Fibroblast of gingiva (primary cell): ENCODE data around the gene ADAMTSL1.

Source experiments
- DNase-seq: peaks from one replicate; pipeline ENCODE4 v3.0.0-alpha.2; 2011; ENCODE audit warnings: low read depth

The ADAMTSL1 gene

DNA sequence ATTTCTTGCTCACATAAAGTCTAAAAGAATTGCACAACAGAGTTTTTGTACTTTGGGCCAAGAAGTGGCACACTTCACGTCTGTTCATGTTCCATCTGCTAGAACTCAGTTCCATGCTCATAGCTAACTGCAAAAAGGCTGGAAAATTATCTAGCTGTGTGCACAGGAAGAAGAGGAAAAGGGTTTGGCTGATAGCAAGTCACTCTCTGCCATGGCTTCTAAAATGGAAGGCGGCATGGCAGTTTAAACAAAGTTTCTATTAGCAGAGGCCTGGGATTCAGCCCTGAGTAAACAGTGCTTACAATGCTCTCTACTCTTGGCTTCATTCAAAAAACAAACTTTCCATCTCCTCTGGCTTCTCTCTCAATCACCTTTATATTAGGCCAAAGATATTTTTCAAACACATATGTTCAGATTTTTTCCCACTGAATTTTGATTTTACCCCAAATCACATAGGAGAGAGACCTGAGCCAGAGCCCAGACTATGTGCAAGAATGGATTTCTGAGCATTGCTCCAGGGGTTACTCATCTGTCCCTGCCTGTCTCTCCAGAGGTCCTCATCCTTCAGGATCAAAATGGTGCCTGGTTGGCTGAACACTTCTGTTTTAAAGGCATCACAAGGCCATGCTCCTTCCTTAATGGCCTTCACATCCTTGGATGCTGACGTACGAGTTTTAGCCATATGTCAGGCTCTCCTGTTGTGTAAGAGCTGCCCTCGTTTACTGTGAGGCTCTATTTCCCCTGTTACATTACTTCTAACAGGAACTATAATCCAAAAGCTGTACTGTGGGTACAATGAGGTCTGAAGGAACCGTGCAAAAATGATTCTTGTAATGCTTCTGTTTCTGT lies 332.5 kb downstream of the ADAMTSL1 start:
- no peak for DNase-seq

DNA sequence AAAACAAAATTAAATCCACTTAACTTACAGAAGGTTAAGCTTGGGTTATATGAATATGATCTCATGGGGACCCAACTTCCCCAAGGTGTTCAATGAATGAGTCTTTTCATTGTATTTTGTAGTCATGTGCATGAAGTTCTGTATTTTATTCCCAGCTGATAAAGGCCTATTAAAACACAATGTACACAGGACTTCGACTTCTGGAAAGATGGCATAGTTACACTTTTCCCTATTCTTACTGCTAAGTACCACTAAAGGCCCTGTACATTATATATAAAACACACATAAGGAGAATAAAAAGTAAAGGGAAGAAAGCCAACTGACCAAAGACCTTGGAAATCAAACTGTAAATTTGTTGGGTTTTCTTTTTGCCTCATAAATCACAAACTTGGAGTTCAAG lies 336.6 kb downstream of the ADAMTSL1 start:
- no peak for DNase-seq

DNA sequence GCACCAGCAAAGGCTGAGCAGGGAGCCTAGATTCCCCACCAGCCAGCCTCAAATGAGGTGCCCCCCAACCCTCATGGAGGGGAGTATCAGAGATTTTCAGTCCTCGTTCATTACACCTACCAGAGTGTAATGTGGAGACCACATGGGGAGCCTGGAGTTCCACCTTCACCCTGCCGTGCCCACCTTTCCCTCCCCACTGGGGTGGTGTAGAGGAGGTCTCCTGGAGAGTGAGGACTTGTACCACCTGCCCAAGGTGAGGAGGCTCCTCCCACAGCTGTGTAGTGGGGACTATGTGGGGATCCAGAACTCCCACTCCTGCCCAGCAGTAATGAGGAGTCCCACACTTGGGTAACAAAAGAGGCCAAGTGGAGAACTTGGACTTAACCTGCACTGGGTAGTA lies 337.2 kb downstream of the ADAMTSL1 start:
- DNase-seq = no peak

DNA sequence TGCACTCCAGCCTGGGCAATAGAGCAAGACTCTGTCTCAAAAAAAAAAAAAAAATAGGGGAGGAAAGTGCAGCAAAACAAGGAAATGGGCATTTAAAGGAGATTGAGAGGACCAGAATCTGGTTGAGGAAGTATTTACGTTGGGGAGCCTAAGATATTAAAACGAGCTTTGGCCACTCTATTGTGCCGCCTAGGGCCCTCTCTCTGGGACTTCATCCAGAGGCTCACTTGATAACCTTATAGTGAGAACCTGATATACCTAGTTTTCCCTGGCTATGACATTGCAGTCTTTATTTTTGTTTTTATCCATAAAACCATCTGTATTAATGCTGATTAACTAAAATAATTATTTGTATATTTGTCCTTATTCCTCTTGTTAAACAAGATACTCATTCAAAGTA lies 345.5 kb downstream of the ADAMTSL1 start:
- no peak for DNase-seq

DNA sequence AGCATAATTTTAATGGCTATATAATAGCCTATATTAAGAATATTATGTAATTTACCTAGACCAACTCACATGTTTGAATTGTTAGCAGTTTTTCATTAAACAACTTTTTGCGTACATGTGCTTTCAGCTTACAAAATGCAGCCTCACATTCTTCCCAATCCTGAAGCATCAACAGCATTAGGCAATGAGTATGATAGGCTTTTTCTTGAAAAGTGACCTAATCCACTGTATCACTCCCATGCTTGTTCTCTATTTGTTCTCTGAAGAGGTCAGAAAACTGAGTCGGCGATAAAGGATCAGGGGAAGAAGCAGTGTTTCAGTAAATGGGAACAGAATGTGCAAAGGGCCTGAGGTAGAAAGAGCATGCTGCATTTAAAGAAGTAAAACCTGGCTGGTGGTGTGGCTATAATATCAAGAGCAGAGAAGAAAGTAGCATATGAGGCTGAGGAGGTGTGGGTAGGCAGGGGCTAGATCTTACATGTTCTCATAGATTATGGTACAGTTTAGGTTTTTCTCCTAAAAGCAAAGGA lies 346.7 kb downstream of the ADAMTSL1 start:
- no peak for DNase-seq

DNA sequence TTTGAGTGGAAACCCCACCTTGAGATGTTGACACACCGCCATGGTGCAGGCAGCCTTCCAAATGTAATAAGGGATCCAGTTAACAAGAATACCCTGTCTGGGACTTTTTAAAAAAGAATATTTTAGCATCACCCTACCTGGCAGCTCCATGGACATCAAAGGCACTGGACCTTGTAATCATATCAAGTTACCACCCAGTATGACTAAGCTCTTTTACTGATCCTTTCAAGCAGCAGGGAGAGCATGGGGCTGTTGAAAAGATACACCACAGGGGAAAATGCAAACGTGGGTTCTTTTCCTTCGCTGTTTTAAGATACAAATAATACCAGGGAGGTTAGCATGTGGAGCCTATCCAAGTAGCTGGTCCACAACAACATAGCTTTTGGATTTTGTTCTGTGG lies 347.8 kb downstream of the ADAMTSL1 start:
- no peak for DNase-seq

DNA sequence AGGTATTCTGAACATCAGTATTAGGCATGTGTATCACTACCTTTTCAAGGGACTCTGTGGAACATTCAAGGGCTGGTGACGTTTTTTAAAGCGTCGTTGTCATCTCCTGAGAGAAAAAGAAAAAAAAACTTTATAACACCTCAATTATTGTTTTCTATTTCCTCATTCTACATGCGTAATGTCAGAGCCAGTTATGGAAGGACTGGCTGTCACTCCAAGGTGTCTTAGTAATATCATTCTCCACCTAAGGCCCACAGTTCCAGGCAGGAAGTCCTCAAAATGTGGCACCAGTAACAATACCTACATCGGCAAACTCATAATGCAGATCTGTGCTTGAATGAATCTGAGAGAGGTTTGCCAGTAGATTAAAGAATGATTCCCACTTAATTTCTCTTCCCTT lies 348.9 kb downstream of the ADAMTSL1 start:
- no peak for DNase-seq

DNA sequence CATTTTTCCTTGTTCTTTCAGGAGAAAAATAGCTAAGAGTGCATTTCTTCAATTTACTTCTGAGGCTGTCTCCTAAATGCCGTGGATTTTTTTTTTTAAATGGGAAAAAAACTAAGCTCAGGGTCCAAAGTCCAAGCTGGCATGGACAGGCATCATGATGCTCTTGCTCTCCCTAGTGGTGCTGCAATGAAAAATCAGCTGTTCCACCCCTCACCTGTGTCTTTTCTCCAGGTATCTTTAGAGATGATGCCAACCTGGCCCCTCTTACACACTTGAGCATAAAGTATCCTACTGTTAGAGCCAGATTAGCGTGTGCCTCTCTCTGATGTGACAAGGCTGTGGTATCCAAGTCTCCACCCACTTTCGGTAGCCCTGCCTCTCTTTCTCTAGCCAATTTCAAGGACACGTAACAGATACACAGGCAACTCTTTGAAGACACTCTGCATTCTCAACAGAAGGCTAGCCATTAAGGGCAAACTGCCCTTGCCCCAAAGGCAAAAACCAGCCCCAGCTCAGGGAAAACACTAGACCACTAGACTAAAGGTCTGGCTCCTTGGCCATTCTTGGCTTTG lies 350.2 kb downstream of the ADAMTSL1 start:
- DNase-seq = peak; percentile 32

DNA sequence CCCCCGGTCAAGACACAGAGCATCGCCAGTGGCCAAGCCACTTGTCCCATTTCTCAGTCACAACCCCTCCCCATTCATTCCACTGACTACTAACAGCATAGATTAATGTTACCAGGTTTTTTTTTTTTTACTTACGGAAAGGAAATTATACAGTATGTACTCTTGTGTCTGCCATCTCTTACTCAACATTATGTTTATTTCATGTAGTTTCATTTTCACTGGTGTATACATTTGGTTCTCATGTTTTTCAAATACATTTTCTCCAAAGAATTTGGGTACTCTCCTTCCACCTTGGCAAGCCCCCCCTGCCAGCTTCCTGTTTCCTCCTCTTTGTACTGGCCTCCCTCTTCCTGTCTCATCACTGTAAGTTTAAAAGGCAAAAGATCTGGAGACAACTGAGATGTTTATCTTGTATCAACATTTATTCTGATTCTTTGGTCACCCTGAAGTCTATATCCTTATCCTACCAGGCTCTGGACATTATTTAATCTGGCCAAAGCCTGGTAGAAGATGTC lies 351.8 kb downstream of the ADAMTSL1 start:
- no peak for DNase-seq

DNA sequence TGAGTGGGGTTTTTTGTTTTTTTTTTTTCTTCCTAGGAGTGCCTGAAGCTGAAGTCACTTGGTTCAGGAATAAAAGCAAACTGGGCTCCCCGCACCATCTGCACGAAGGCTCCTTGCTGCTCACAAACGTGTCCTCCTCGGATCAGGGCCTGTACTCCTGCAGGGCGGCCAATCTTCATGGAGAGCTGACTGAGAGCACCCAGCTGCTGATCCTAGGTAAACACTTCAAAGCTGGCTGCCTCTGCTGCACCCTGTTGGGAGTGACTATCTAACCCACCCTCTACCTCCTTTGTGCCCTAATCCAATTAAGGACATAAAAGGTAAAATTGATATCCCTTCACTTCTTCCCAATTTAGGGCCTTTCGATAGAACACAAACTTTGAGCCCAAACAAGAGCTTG lies 352.3 kb downstream of the ADAMTSL1 start:
- no peak for DNase-seq

DNA sequence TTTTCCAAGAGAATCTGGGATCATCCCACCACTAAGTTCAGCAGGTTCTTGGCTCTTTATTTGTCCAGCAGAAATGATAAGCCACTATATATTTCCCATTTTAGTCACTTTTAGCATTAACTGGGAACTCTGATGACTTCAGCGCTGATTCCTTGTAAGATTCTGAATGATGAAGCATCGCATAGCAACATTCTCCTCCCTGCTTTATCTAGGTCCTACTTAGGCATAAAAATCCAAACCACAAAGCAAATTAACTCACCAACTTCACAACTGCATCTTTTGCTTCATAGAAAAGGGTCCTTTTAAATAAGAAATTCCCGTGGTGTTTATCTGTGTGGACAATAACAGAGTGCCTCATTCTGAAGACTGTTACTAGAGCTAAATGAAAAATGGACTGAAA lies 355.1 kb downstream of the ADAMTSL1 start:
- DNase-seq = no peak

DNA sequence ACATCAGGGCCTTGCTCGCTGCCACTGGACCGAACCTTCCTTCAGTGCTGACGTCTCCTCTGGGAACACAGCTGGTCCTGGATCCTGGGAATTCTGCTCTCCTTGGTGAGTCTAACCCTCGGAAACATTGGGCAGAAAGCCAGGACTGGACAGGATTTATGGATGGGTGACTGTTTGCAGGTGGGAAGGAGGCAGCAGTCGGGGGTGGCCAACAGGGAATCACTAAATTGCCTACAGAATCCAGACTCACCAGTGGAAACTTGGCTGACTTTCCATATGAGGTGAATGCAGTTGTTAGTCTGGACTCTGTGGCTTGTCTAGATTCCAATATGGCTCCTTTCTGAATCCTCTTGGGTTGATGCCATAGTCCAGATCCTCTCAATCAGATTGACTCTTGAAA lies 355.9 kb downstream of the ADAMTSL1 start:
- no peak for DNase-seq

DNA sequence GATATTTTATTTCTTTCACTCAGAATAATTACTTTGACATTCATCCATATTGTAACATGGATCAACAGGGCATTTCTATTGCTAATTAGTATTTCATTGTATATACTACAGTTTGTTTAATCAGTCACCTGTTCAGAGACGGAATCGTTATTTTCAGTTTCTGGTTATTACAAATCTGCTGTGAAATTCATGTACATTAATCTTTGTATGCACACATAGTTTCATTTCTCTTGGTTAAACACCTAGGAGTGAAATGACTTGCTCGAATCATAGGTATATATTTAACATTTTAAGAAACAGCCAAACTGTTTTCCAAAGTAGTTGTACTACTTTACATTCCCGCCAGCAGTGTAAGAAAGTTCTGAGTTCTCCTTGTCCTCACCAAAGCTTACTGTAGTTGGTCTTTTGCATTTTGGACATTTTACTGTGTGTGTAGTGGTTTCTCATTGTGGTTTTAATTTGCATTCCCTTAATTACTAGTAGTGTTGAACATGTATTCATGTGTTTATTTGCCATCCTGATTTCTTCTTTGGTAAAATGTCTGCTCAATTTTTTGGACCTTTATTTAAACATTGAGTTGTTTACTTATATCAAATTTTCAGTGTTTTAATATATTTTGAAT lies 360.9 kb downstream of the ADAMTSL1 start:
- no peak for DNase-seq

DNA sequence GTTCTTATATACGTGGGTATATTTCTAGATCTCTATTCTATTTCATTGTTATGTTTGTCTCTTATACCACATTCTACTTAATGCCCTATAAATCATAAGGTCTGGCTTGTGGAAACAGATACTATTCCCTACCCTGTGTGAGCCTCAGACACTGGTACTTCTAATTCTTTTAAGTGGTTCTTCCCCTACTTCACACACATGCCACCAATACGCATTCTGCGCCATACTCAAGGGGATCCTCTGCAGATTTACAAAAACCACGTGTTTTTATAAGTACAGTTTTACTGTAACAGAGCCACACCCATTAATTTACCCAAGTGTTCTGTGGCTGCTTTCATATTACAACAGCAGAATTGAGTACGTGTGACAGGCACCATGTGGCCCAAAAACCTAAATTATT lies 363.4 kb downstream of the ADAMTSL1 start:
- no peak for DNase-seq

DNA sequence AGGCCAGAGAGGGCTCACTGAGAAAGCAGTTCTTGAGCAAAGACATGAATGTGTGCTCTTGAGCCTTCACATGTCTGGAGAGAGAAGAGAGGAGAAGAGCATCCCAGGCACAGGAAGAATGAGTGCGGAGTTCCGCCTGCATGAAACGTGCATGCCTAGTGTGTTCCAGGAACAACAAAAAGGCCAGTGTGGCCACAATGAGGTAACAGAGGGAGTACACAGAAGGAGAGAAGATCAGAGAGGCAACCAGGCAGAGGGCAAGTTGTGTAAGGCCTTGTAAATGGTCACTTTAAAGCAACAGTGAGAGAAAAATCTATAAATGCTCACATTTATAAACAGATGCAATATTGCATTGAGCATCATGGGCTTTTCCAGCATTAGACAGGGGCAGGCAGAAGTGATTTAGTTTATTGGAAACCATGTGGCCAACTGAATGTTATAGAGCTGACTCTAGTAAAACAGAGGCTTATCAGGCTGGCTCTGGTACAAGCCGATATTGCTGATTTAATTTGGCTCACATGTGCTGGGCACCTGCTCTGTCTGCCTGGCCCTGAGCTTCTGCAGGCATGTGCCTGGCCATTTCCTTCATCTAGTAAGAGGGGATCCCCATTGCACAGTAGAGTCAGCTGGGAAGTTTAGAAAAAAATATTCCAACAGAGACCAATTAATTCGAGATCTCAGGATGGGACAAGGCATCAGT lies 373.8 kb downstream of the ADAMTSL1 start:
- no peak for DNase-seq

DNA sequence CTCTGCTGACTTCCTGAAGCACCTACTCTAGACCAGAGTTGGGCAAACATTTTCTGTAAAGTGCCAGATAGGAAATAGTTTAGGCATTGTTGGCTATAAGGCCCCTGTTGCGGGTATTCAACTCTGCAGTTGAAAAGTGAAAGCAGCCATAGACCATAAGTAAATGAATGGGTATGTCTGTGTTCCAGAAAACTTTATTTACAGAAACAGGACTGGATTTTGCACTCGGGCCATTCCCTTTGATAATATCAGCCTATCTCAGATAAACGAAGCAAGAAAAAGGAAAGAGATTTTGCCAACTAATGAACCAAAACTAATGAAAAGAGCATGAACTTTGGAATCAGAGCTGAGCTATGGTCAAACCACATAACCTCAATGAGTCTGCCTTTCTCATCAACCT lies 374.7 kb downstream of the ADAMTSL1 start:
- no peak for DNase-seq

DNA sequence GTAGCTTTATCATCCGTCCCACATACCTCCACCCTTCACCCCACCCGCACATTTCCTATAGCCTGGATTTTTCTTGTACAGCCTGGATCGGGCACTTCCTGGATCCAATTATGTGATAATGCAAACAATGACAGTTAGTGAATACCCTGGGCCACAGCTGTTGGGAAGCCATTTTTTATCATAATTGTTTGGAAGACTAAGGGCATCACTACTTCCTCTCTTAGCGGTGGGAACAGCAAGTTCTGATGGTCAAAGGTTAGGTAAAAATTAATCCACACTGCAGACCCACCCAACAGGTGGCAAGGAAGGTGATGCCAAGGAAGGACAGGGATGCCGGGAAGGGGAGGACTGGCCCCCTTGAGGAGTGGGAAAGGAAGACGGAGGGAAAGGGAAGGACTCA lies 375.3 kb downstream of the ADAMTSL1 start:
- no peak for DNase-seq

DNA sequence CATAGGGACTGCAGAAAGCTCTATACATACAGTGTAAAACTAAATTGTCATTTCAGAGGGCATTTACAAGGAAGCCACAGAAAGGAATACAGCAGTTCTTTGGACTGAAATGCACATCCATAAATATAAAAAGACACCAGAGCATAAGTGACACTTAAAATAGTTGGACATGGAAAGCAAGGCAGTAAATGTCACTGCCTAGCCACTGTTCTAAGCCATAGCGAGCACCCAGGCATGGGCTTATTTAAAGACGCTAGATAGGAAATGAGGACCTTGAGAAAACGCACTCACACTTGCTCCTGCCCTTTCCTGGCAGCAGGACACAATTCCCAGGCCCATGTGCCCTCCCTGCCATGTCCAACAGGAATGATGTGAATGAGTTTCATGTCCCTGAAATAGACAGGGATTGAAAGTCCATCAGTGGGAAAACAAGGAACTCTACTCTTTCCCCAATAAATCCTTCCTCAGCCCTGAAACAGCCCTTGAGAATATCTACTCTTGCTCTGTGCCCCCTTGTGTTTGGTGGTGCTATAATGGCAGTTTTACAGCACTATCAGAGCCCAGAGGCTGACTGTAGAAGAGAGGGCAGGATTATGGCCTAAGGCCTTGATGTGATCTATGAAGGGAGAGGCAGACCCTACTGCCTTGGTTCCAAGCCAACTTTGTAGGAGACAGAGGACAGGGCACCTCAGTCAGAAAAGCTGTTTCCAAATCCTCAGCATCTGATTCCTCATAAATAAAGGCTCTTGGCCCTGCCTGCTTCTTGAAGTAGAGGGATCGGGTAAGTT lies 376.1 kb downstream of the ADAMTSL1 start:
- no peak for DNase-seq

DNA sequence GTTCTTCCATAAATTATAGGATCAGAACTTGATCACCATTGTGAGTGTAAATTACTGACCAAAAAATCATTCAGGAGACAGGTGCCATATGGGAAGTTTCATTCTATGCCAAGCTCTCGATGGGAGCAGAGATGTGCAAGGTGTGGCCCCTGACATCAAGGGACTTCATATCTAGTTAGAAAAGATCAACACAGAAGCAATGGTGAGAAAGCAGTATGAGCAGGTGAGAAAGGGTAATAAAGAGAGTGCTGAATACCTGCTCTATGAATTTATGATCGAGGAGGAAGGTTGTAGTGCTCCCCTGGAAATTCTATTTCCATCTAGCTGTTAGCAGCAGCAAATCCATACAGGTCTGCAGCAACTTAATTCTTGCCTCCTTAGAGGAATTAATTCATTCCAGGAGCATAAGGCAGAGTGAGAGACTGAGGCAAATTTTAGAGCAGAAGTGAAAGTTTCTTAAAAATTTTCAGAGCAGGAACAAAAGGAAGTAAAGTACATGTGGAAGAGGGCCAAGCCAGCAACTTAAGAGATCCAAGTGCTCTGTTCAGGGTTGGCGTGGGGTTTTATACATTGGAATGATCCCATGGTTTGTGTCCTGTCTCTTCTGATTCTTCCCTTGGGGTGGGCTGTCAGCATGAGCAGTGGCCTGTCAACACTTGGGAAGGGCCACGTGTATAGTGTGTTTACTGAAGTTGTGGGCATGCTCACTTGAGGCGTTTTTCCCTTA lies 377.3 kb downstream of the ADAMTSL1 start:
- DNase-seq = no peak

DNA sequence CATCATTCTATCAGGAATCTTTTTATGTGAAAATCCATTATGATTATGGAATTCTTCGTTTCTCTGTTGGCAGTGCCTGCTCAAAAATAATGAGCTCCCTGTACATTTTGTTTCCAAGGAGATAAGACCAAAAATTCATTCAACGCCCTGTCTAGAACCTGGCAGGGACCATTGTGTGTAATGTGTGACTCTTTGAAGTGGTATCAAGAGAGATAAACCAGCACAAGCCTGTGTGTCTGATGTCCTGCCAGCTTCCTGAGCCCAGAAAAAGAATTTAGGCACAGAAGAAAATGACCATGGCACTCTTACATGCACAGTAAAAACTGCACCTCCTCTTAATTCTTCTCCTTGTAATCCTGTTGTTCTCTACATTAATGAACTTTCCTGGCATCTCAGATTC lies 381.7 kb downstream of the ADAMTSL1 start:
- DNase-seq = no peak

DNA sequence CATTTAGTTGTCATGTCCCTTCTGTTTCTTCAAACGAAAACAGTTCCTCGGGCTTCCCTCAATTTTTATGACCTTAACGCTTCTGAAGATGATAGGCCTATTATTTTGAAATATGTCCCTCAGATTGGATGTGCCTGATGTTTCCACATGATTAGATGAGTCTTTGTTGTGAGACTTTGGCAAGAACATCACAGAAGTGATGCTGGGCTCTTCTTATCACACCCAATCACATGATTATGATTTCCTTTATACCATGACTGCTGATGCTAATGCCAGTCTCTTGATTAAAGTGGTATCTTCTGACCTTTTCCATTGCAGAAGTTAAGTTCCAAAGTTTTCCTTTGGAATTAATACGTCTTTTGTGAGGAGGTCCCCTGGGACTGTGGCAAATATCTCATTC lies 383.4 kb downstream of the ADAMTSL1 start:
- DNase-seq = no peak
